ENCODE data around the gene PFDN2.

- TF ChIP-seq POLR2AphosphoS5 (IDR thresholded peaks at IDR 0.05; ENCODE audit: low read depth, low read length) (no peak), MAX (IDR thresholded peaks at IDR 0.05) (no peak), CBX8 (IDR thresholded peaks at IDR 0.05; ENCODE audit: borderline replicate concordance, low read depth, low read length) (no peak), POU5F1 (IDR thresholded peaks at IDR 0.05; ENCODE audit: low read depth, low read length) (no peak), POLR2A (IDR thresholded peaks at IDR 0.05; ENCODE audit: control extremely low read depth in 1 of 2, low read depth in 2 of 2, low read length in 2 of 2) (no peak), CTCF (IDR thresholded peaks at IDR 0.05; ENCODE audit: control extremely low read depth in 1 of 3, insufficient read depth in 1 of 3, low read depth in 1 of 3, low read length in 3 of 3) (no peak), SAP30 (IDR thresholded peaks at IDR 0.05; ENCODE audit: insufficient read depth, insufficient replicate concordance, low read length) (no peak), RAD21 (IDR thresholded peaks at IDR 0.05 in 1 of 2, conservative IDR thresholded peaks at IDR 0.05 in 1 of 2; ENCODE audit: low read depth in 2 of 2, low read length in 2 of 2) (no peak), GTF2F1 (IDR thresholded peaks at IDR 0.05; ENCODE audit: borderline replicate concordance, low read depth, low read length) (no peak), ATF3 (IDR thresholded peaks at IDR 0.05; ENCODE audit: insufficient read depth, low read depth, low read length) (no peak), EZH2 (IDR thresholded peaks at IDR 0.05; ENCODE audit: low read depth, low read length, severe bottlenecking) (no peak), CBX5 (IDR thresholded peaks at IDR 0.05; ENCODE audit: low read depth, low read length) (no peak), BACH1 (IDR thresholded peaks at IDR 0.05; ENCODE audit: low read length) (no peak), BCL11A (IDR thresholded peaks at IDR 0.05; ENCODE audit: low read depth in 2 of 2, low read length in 2 of 2) (no peak)
These were observed 12.4 kb upstream of the PFDN2 start for GRCh38 chr1:161130266-161130665.

All from H1 (cell line).